OCI-LY3 (cell line): ENCODE data around the gene SP100.
A peak's percentile ranks its signal among the peaks of the same experiment; 100 is the strongest.

ENCODE experiments used
- H2AFZ ChIP-seq: fragments of 200-600, 300-600 bp; shearing (Covaris generic); 2 replicates; pipeline ENCODE4 v1.6.0; 2014; ENCODE audit warnings: antibody characterized with exemption, low read depth, low read length
- H3K27ac ChIP-seq: fragments of 200-600, 300-600 bp; sonication (generic); 2 replicates; pipeline ENCODE4 v1.5.1; 2014; ENCODE audit warnings: mild to moderate bottlenecking, low read length, moderate library complexity, mixed read lengths
- H3K27me3 ChIP-seq: fragments of 200-600, 300-600 bp; sonication (generic); 2 replicates; pipeline ENCODE4 v1.6.1; 2014; ENCODE audit warnings: low read depth, low read length, mixed read lengths
- H3K36me3 ChIP-seq: fragments of 200-600, 300-600 bp; sonication (generic); replicated peaks from 2 replicates; pipeline ENCODE3; 2014; ENCODE audit warnings: low read depth, low read length, mixed read lengths
- H3K4me1 ChIP-seq: fragments of 300-600, 200-600 bp; sonication (generic); 2 replicates; pipeline ENCODE4 v1.6.1; 2014; ENCODE audit warnings: low read length, mixed read lengths
- H3K4me2 ChIP-seq: fragments of 200-600, 300-600 bp; sonication (generic); 2 replicates; pipeline ENCODE4 v1.6.1; 2014; ENCODE audit warnings: low read length, mixed read lengths
- H3K4me3 ChIP-seq: fragments of 300-600, 200-600 bp; sonication (generic); 2 replicates; pipeline ENCODE4 v1.5.1; 2014; ENCODE audit warnings: antibody characterized with exemption, mild to moderate bottlenecking, low read length, moderate library complexity
- H3K79me2 ChIP-seq: fragments of 300-600, 200-600 bp; shearing (Covaris generic); 2 replicates; pipeline ENCODE4 v1.6.1; 2014; ENCODE audit warnings: mild to moderate bottlenecking, low read length, mixed read lengths
- H3K9ac ChIP-seq: fragments of 300-600, 200-600 bp; shearing (Covaris generic); 2 replicates; pipeline ENCODE4 v1.6.0; 2014; ENCODE audit warnings: mild to moderate bottlenecking, low read length, moderate library complexity
- H3K9me3 ChIP-seq: fragments of 200-600, 300-600 bp; shearing (Covaris generic); 2 replicates; pipeline ENCODE4 v1.6.1; 2014; ENCODE audit warnings: low read length, mixed read lengths; ENCODE audit not compliant: insufficient read depth
- H4K20me1 ChIP-seq: fragments of 200-600, 300-600 bp; sonication (generic); 2 replicates; pipeline ENCODE4 v1.6.1; 2016; ENCODE audit warnings: low read length, mixed read lengths; ENCODE audit not compliant: insufficient read depth
- EZH2phosphoT487 ChIP-seq: fragments of 200-600 bp; shearing (Covaris generic); IDR thresholded peaks from 2 replicates; pipeline ENCODE4 v1.6.1; 2018; ENCODE audit warnings: antibody characterized with exemption, mixed run types, low read depth
- TF ChIP-seq, protein P1 (sequence below): fragments of 200-600, 300-600 bp; sonication (generic); IDR thresholded peaks from 2 replicates; pipeline ENCODE4 v1.5.1; 2014; ENCODE audit warnings: antibody characterized with exemption, low read length, low read depth

Gene SP100

DNA sequence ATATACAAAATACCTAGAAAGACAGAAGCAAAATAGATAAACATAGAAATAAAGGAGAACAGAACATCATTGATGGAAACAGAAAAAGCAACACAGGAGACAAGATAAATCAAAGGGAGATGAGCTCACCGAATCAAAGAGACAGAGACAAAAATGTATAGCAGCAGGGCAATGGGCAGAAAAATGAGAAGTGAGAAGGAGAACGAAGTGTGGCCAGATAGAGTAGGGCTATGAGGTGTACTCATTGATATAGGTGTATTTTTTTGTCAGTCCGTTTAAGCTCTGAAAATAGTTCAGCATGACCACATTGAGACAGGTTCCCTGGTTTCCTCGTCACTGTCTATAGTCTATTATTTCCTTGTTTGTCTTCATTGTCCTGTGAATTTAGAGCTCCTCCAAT, 55.1 kb downstream of the SP100 start:
- H3K36me3 ChIP-seq = peaks cover 64% of the 10 kb centered on the region
- H3K4me3 ChIP-seq = no peak overlapping the region
- H3K27me3 ChIP-seq = no peaks in the 10 kb centered on the region
- peaks cover 38% of the 10 kb centered on the region for H3K4me1 ChIP-seq
- H3K27ac ChIP-seq = peak overlapping the region; percentile 60
- no peaks in the 10 kb centered on the region for H3K9me3 ChIP-seq
- H3K4me2 ChIP-seq = peak overlapping the region; percentile 24
- TF ChIP-seq, protein P1, sequence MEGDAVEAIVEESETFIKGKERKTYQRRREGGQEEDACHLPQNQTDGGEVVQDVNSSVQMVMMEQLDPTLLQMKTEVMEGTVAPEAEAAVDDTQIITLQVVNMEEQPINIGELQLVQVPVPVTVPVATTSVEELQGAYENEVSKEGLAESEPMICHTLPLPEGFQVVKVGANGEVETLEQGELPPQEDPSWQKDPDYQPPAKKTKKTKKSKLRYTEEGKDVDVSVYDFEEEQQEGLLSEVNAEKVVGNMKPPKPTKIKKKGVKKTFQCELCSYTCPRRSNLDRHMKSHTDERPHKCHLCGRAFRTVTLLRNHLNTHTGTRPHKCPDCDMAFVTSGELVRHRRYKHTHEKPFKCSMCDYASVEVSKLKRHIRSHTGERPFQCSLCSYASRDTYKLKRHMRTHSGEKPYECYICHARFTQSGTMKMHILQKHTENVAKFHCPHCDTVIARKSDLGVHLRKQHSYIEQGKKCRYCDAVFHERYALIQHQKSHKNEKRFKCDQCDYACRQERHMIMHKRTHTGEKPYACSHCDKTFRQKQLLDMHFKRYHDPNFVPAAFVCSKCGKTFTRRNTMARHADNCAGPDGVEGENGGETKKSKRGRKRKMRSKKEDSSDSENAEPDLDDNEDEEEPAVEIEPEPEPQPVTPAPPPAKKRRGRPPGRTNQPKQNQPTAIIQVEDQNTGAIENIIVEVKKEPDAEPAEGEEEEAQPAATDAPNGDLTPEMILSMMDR = no peak
- no peak for TF ChIP-seq EZH2phosphoT487
- no peak overlapping the region for H2AFZ ChIP-seq
- H4K20me1 ChIP-seq = no peaks in the 10 kb centered on the region
- H3K79me2 ChIP-seq = no peaks in the 10 kb centered on the region
- H3K9ac ChIP-seq = no peak overlapping the region

DNA sequence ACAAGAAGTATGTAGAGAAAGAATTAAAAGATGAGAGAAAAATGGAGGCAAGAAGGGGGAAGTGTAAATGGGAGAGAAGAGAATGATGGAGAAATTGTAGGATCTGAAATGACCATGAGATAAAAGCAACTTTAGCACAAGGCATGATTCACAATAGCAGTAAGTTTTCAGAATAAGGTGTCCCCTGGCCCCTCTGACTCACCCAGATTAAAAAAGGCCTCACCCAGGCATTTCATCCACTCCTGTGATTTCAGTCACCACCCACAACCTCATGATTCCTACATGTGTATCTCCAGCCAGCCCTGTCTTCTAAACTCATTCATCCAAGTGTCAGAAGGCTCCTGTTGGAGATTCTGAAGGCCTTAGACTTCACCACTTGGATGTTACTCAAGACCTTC, 56.6 kb downstream of the SP100 start:
- Histone ChIP-seq H2AFZ (no peak overlapping the region), H4K20me1 (no peaks in the 10 kb centered on the region), H3K4me1 (peaks cover 38% of the 10 kb centered on the region), H3K36me3 (peaks cover 53% of the 10 kb centered on the region), H3K9me3 (no peaks in the 10 kb centered on the region), H3K27me3 (no peaks in the 10 kb centered on the region), H3K79me2 (no peaks in the 10 kb centered on the region), H3K9ac (no peak overlapping the region), H3K27ac (peak overlapping the region; percentile 60), H3K4me2 (peak overlapping the region; percentile 24; the same call in 1 of the 2 replicates), H3K4me3 (no peak overlapping the region)
- no peak for TF ChIP-seq EZH2phosphoT487
- TF ChIP-seq, protein P1 = no peak

DNA sequence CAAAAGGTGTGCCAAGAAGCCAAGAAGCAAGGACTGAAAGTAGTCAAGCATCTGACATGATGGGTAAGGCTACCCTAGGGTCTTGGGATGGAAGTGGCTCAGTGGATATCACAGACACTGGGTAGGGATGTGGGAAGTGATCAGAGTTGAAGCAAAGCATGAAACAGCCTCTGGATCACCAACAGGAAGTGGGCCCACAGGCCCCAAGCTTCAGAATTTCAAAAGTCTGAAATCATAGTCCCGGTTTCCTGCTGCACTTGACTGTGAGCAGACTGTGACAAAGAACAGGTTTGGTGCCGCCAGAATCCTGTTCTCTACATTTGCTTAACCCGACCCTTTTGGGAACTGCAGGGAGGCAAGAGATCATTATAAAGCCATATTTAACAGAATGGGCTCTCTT, 57.4 kb downstream of the SP100 start:
- Histone ChIP-seq H3K4me3 (no peak overlapping the region), H3K4me2 (no peak overlapping the region), H3K27me3 (no peaks in the 10 kb centered on the region), H3K79me2 (no peaks in the 10 kb centered on the region), H3K27ac (no peak overlapping the region), H3K9me3 (no peaks in the 10 kb centered on the region), H3K9ac (no peak overlapping the region), H2AFZ (no peak overlapping the region), H3K36me3 (peaks cover 49% of the 10 kb centered on the region), H4K20me1 (no peaks in the 10 kb centered on the region), H3K4me1 (peaks cover 38% of the 10 kb centered on the region)
- TF ChIP-seq EZH2phosphoT487 = no peak
- TF ChIP-seq, protein P1 = no peak

DNA sequence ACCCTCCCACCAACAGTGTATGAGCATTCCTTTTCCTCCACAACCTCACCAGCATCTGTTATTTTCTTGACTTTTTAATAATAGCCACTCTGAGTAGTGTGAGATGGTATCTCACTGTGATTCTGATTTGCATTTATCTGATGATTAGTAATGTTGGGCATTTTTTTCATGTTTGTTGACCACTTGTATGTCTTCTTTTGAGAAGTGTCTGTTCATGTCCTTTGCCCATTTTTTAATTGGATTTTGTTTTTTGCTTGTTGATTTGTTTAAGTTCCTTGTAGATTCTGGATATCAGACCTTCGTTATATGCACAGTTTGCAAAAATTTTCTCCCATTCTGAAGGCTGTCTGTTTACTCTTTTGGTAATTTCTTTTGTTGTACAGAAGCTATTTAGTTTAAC, 59.1 kb downstream of the SP100 start:
- Histone ChIP-seq H3K27me3 (no peaks in the 10 kb centered on the region), H3K4me1 (peaks cover 33% of the 10 kb centered on the region), H3K36me3 (peaks cover 43% of the 10 kb centered on the region), H3K9me3 (no peaks in the 10 kb centered on the region), H2AFZ (no peak overlapping the region), H3K79me2 (no peaks in the 10 kb centered on the region), H3K9ac (no peak overlapping the region), H3K4me3 (no peak overlapping the region), H3K27ac (no peak overlapping the region), H4K20me1 (no peaks in the 10 kb centered on the region), H3K4me2 (no peak overlapping the region)
- TF ChIP-seq, protein P1 = no peak
- no peak for TF ChIP-seq EZH2phosphoT487
